Measurements from ENCODE around the gene AKAP13. TPM values are rescaled to one million over a fixed set of nuclear protein-coding genes. Genes with fewer than 3 reads are reported as not detected.
"Not testable (repeated sequence)": the region's sequence is repeated elsewhere in the genome, so short reads cannot be mapped to it uniquely, and the experiment has no call there.

Gene AKAP13
- total RNA-seq, 1 donor from 2014 or later = 114 TPM

DNA sequence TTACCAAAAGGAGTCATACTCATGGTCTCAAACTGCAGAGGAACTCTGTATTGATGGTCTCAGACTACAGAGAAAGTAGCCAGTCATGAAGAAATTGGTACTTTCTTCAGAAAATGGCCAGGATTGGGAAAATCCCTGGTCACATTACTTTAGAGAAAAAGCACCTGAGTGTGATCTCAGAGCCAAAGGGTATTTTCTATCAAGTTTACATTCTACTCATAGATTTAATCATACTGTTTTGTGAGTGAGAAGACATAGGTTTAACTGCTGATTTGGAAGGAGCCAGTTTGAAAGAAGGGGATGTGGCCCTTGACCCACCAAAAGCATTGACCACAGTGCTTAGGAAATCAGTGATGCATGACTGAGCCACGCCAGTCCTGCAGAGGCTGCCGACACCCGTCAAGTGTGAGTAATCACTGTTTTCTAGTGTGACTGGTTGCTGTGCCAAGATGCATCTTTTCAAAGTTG, 203.6 kb downstream of the AKAP13 start:
- H3K4me1 Mint-ChIP-seq (ENCODE audit: low read depth) = peaks cover 11% of the 10 kb centered on the region
- H3K9me3 Mint-ChIP-seq (ENCODE audit: low read depth) = no peaks in the 10 kb centered on the region
- TF ChIP-seq, protein P1, sequence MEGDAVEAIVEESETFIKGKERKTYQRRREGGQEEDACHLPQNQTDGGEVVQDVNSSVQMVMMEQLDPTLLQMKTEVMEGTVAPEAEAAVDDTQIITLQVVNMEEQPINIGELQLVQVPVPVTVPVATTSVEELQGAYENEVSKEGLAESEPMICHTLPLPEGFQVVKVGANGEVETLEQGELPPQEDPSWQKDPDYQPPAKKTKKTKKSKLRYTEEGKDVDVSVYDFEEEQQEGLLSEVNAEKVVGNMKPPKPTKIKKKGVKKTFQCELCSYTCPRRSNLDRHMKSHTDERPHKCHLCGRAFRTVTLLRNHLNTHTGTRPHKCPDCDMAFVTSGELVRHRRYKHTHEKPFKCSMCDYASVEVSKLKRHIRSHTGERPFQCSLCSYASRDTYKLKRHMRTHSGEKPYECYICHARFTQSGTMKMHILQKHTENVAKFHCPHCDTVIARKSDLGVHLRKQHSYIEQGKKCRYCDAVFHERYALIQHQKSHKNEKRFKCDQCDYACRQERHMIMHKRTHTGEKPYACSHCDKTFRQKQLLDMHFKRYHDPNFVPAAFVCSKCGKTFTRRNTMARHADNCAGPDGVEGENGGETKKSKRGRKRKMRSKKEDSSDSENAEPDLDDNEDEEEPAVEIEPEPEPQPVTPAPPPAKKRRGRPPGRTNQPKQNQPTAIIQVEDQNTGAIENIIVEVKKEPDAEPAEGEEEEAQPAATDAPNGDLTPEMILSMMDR (IDR thresholded peaks at IDR 0.05; ENCODE audit: unreplicated experiment) = no peak
- no peak overlapping the region for H3K4me3 Mint-ChIP-seq (ENCODE audit: low read depth)
- no peak overlapping the region for H3K27ac Mint-ChIP-seq
- H3K36me3 Mint-ChIP-seq (ENCODE audit: insufficient read depth) = peaks cover 22% of the 10 kb centered on the region
- no peak for DNase-seq (ENCODE audit: low spot score, unreplicated experiment)
- no peaks in the 10 kb centered on the region for H3K27me3 Mint-ChIP-seq

- Mint-ChIP-seq H3K4me1 (ENCODE audit: low read depth) (peaks cover 16% of the 10 kb centered on the region), H3K4me3 (ENCODE audit: low read depth) (no peak overlapping the region), H3K27me3 (no peaks in the 10 kb centered on the region), H3K27ac (no peak overlapping the region), H3K36me3 (ENCODE audit: insufficient read depth) (peaks cover 17% of the 10 kb centered on the region), H3K9me3 (ENCODE audit: low read depth) (no peaks in the 10 kb centered on the region)
- TF ChIP-seq, protein P1 (IDR thresholded peaks at IDR 0.05; ENCODE audit: unreplicated experiment) = no peak
- DNase-seq (ENCODE audit: low spot score, unreplicated experiment) = no peak
Observed at GRCh38 chr15:85584872-85585271, 204.5 kb downstream of the AKAP13 start.

DNA sequence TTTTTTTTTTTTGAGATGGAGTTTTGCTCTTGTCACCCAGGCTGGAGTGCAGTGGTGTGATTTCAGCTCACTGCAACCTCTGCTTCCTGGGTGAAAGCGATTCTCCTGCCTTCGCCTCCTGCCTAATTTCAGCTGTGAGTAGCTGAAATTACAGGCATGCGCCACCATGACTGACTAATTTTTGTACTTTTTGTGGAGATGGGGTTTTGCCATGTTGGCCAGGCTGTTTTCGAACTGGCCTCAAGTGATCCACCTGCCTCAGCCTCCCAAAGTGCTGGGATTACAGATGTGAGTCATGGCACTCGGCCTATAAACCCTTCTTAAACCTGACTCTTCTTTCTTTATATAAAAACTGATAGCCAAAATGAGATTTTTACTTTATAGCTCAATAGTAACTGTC, 205.8 kb downstream of the AKAP13 start:
- not testable (repeated sequence) for H3K36me3 Mint-ChIP-seq (ENCODE audit: insufficient read depth); DNase-seq (ENCODE audit: low spot score, unreplicated experiment); H3K27ac Mint-ChIP-seq; H3K27me3 Mint-ChIP-seq; H3K4me3 Mint-ChIP-seq (ENCODE audit: low read depth); H3K9me3 Mint-ChIP-seq (ENCODE audit: low read depth)
- H3K4me1 Mint-ChIP-seq (ENCODE audit: low read depth) = peaks cover 18% of the 10 kb centered on the region

DNA sequence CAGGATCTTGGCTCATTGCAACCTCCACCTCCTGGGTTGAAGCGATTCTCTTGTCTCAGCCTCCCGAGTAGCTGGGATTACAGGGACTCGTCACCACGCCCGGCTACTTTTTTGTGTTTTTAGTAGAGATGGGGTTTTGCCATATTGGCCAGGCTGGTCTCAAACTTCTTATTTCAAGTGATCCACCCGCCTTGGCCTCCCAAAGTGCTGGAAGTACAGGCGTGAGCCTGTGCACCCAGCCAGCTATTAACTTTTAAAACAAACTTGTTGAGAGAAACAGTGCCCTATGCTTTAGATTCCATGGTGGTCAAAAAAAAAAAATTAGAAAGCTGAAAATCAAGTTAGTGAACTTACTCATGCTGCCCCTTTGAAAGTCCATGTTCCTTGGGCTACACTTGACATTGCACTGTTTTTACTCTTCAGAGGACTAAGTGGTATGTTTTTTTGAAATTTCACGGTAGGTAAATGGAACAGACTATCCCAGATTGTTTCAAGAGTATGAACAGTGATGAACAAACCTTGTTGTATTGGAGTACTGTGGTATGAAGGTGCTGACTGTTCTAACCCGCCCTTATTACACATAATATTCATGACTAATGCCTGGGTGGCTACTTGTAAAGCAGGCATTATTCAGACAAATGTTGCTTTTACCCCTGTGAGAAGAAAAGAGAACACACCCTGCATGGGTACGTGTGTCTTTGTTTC, 207.5 kb downstream of the AKAP13 start:
- Mint-ChIP-seq H3K4me3 (ENCODE audit: low read depth) (no peak overlapping the region), H3K27me3 (no peaks in the 10 kb centered on the region), H3K9me3 (ENCODE audit: low read depth) (no peaks in the 10 kb centered on the region), H3K36me3 (ENCODE audit: insufficient read depth) (peaks cover 7% of the 10 kb centered on the region), H3K4me1 (ENCODE audit: low read depth) (peaks cover 18% of the 10 kb centered on the region), H3K27ac (peak overlapping the region; percentile 17)
- no peak for DNase-seq (ENCODE audit: low spot score, unreplicated experiment)
- TF ChIP-seq, protein P1 (IDR thresholded peaks at IDR 0.05; ENCODE audit: unreplicated experiment) = no peak

DNA sequence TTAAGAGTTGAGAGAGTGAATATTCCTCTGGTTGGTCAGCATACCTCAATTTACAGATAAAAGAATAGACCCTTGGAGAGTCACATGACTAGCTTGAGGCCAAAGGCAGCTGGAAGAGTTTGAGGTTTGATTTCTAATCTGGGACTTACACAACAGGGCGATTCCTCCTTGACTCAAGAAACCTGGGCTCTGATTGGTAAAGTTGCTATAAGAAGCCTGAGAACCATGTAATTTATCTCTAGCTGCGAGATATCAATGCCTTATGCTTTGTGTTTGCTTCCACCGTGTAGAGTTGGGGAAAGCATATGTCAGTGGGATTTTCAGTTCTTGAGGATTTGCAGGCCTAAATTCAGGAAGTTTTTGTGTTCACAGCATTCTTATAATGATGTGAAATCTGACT, 208.3 kb downstream of the AKAP13 start:
- TF ChIP-seq, protein P1 (IDR thresholded peaks at IDR 0.05; ENCODE audit: unreplicated experiment) = no peak
- Mint-ChIP-seq H3K27me3 (no peaks in the 10 kb centered on the region), H3K36me3 (ENCODE audit: insufficient read depth) (peaks cover 7% of the 10 kb centered on the region), H3K4me3 (ENCODE audit: low read depth) (no peak overlapping the region), H3K27ac (peak overlapping the region; percentile 45), H3K4me1 (ENCODE audit: low read depth) (peaks cover 18% of the 10 kb centered on the region), H3K9me3 (ENCODE audit: low read depth) (no peaks in the 10 kb centered on the region)
- no peak for DNase-seq (ENCODE audit: low spot score, unreplicated experiment)

GRCh38 chr15:85589851-85590250, 209.4 kb downstream of the AKAP13 start:
- TF ChIP-seq, protein P1 (IDR thresholded peaks at IDR 0.05; ENCODE audit: unreplicated experiment) = no peak
- no peak for DNase-seq (ENCODE audit: low spot score, unreplicated experiment)
- Mint-ChIP-seq H3K4me3 (ENCODE audit: low read depth) (no peak overlapping the region), H3K4me1 (ENCODE audit: low read depth) (peaks cover 20% of the 10 kb centered on the region), H3K27ac (peak overlapping the region; percentile 62), H3K27me3 (no peaks in the 10 kb centered on the region), H3K36me3 (ENCODE audit: insufficient read depth) (peaks cover 7% of the 10 kb centered on the region), H3K9me3 (ENCODE audit: low read depth) (no peaks in the 10 kb centered on the region)

All from progenitor cell of endocrine pancreas (in vitro differentiated cells).